CD14-positive monocyte (primary cell): ENCODE data around the gene MPC1. TPM values are rescaled to one million over a fixed set of nuclear protein-coding genes. Genes with fewer than 3 reads are reported as not detected.

Experiments used
- DNase-seq, 3 donors: peaks; one replicate each; pipeline ENCODE4 v3.0.0-alpha.2; 2011 to 2022
- H2AFZ ChIP-seq: 2 replicates; pipeline ENCODE4 v1.6.0; 2012; ENCODE audit warnings: mild to moderate bottlenecking, low read depth, low read length, inconsistent platforms; ENCODE audit not compliant: insufficient read depth, poor library complexity, severe bottlenecking
- H3K27ac ChIP-seq, 2 donors: 1 replicate in 1 of 2; 2 replicates in 1 of 2; pipeline ENCODE4 v1.5.1; 2012 to 2013; ENCODE audit warnings: low read length in 2 of 2, control low read depth in 1 of 2, inconsistent platforms in 1 of 2, low read depth in 1 of 2, mild to moderate bottlenecking in 1 of 2
- H3K27me3 ChIP-seq, 2 donors: one replicate each; pipeline versions ENCODE4 v1.6.0 to v1.6.1; 2011 to 2013; ENCODE audit warnings: low read length in 2 of 2; ENCODE audit not compliant: control insufficient read depth in 2 of 2, insufficient read depth in 2 of 2
- H3K36me3 ChIP-seq, 2 donors: replicated peaks in 1 of 2; 1 replicate in 1 of 2; 2 replicates in 1 of 2; pipeline versions ENCODE4 v1.5.1 to v1.6.1; 2012 to 2013; ENCODE audit warnings: low read length in 2 of 2, control low read depth in 1 of 2, inconsistent platforms in 1 of 2, mild to moderate bottlenecking in 1 of 2; ENCODE audit not compliant: insufficient read depth in 2 of 2, control insufficient read depth in 1 of 2
- H3K4me1 ChIP-seq, 2 donors: 1 replicate in 1 of 2; 2 replicates in 1 of 2; pipeline versions ENCODE4 v1.5.1 to v1.6.1; 2012 to 2013; ENCODE audit warnings: low read length in 2 of 2, control low read depth in 1 of 2, inconsistent platforms in 1 of 2, mild to moderate bottlenecking in 1 of 2, moderate library complexity in 1 of 2; ENCODE audit not compliant: insufficient read depth in 2 of 2, control insufficient read depth in 1 of 2
- H3K4me2 ChIP-seq: replicated peaks from 2 replicates; pipeline ENCODE3; 2012; ENCODE audit warnings: low read length, moderate library complexity, mild to moderate bottlenecking; ENCODE audit not compliant: poor library complexity, severe bottlenecking; ENCODE audit errors: extremely low read depth
- H3K4me3 ChIP-seq, 3 experiments: fragments of 200-600 bp in 1 of 3; sonication (generic) in 1 of 3; replicated peaks in 1 of 3; 1 replicate in 2 of 3; 2 replicates in 1 of 3; pipeline ENCODE4 v1.5.1; 2011 to 2013; ENCODE audit warnings: low read length in 3 of 3, mild to moderate bottlenecking in 3 of 3, control low read depth in 2 of 3, low read depth in 2 of 3, inconsistent platforms in 1 of 3, moderate library complexity in 1 of 3
- H3K79me2 ChIP-seq: 2 replicates; pipeline ENCODE4 v1.6.0; 2012; ENCODE audit warnings: mild to moderate bottlenecking, control low read depth, inconsistent platforms, low read length, moderate library complexity; ENCODE audit not compliant: insufficient read depth
- H3K9ac ChIP-seq: 2 replicates; pipeline ENCODE4 v1.6.0; 2017; ENCODE audit warnings: low read length, mild to moderate bottlenecking; ENCODE audit not compliant: insufficient read depth, poor library complexity, severe bottlenecking
- H3K9me3 ChIP-seq, 2 donors: replicated peaks in 1 of 2; 1 replicate in 1 of 2; 2 replicates in 1 of 2; pipeline versions ENCODE4 v1.5.1 to v1.6.1; 2012 to 2013; ENCODE audit warnings: low read length in 2 of 2, control low read depth in 1 of 2; ENCODE audit not compliant: control insufficient read depth in 1 of 2, insufficient read depth in 1 of 2
- H4K20me1 ChIP-seq: 2 replicates; pipeline ENCODE4 v1.6.0; 2012; ENCODE audit warnings: mild to moderate bottlenecking, low read length, control low read depth, moderate library complexity; ENCODE audit not compliant: insufficient read depth
- H3K27ac Mint-ChIP-seq, 7 donors: one replicate each; pipeline ENCODE4 v1.8.0; 2020; ENCODE audit warnings: mild to moderate bottlenecking in 7 of 7, mixed read lengths in 7 of 7, moderate library complexity in 6 of 7, inconsistent platforms in 2 of 7
- H3K27me3 Mint-ChIP-seq, 3 donors: one replicate each; pipeline ENCODE4 v1.8.0; 2021 to 2022; ENCODE audit warnings: low read depth in 3 of 3, mild to moderate bottlenecking in 3 of 3, mixed read lengths in 3 of 3, moderate library complexity in 3 of 3, inconsistent platforms in 1 of 3
- H3K36me3 Mint-ChIP-seq, 2 donors: one replicate each; pipeline ENCODE4 v1.8.0; 2020; ENCODE audit warnings: mixed read lengths in 2 of 2, inconsistent platforms in 1 of 2, mild to moderate bottlenecking in 1 of 2
- H3K4me1 Mint-ChIP-seq: one replicate; pipeline ENCODE4 v1.8.0; 2020; ENCODE audit warnings: mild to moderate bottlenecking, mixed read lengths
- H3K4me3 Mint-ChIP-seq, 2 donors: one replicate each; pipeline ENCODE4 v1.8.0; 2020; ENCODE audit warnings: mild to moderate bottlenecking in 2 of 2, mixed read lengths in 2 of 2, moderate library complexity in 1 of 2
- H3K9me3 Mint-ChIP-seq, 7 donors: one replicate each; pipeline ENCODE4 v1.8.0; 2020 to 2022; ENCODE audit warnings: mixed read lengths in 7 of 7, mild to moderate bottlenecking in 6 of 7, moderate library complexity in 6 of 7, inconsistent platforms in 2 of 7
- WGBS: methylation state at CpG from one replicate; pipeline ENCODE4 v1.1.5; 2013; ENCODE audit warnings: missing lambda C conversion rate; ENCODE audit not compliant: insufficient coverage; 5-methylcytosine and 5-hydroxymethylcytosine counted together
- intact Hi-C, 2 donors: fragments of 100-400 bp; cut with micrococcal nuclease; formaldehyde crosslinking; loops; one replicate each; pipeline versions ENCODE4 v1.15.0 to v1.15.1; 2023
- polyA plus RNA-seq, 3 donors: library from polyadenylated mRNA; depleted of rRNA in 1 of 3; unstranded in 2 of 3; stranded (reverse) in 1 of 3; fragments of 300-500 nt in 2 of 3; fragments of >200 nt in 1 of 3; fragmentation: Illumina TruSeq in 2 of 3; gene quantifications; 1 replicate in 2 of 3; 2 replicates in 1 of 3; pipeline ENCODE4 v1.2.3, GENCODE V29; 2012 to 2021
- TF ChIP-seq, protein P1 (sequence below): fragments of 200-600 bp; IDR thresholded peaks from one replicate; pipeline ENCODE4 v1.8.0; 2022; ENCODE audit warnings: antibody characterized with exemption, mild to moderate bottlenecking

The MPC1 gene
- polyA plus RNA-seq, 3 donors: 52.4 to 122 (median 104) TPM

DNA sequence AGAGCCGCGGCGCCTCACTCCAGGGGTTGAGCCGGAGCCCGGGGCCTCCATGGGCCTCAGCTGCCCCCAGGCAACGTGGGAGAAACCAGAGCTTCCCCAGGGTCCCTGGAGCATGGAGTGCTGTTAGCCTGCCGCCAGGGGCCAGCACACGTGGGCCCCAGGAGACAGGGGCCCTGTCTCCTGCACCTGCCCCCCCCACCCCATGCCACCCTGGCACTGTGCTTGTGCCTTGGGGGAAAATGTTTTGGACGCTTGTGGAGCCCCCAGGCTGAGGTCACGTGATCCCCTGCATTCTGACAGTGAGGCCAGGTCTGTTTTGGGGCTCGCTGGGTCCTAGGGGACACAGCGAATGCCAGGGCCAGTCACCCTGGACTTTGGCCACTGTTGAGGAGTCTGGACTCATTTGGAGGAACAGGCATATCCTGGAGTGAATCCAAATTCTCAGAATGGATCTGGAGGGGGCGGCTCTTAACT, 30.2 kb upstream of the MPC1 start:
- Histone ChIP-seq H4K20me1 (no peaks in the 10 kb centered on the region), H3K4me1 (no peaks in the 10 kb centered on the region), H3K79me2 (no peaks in the 10 kb centered on the region), H3K4me2 (no peak overlapping the region), H3K9ac (no peak overlapping the region), H3K9me3 (no peaks in the 10 kb centered on the region), H3K27ac (no peak overlapping the region), H2AFZ (no peak overlapping the region), H3K27me3 (no peaks in the 10 kb centered on the region), H3K4me3 (no peak overlapping the region), H3K36me3 (no peaks in the 10 kb centered on the region)
- intact Hi-C loops: no loop called here
- Mint-ChIP-seq H3K9me3 (peaks cover 0 to 4% (median 0%) of the 10 kb centered on the region in 7 donors), H3K27ac (no peak overlapping the region), H3K4me1 (peaks cover 6% of the 10 kb centered on the region), H3K4me3 (no peak overlapping the region), H3K36me3 (peaks cover 0 to 3% of the 10 kb centered on the region in 2 donors), H3K27me3 (peaks cover 0 to 5% (median 1%) of the 10 kb centered on the region in 3 donors)
- no peak for DNase-seq
- 96% methylated on average over 12 of the region's 13 CpGs for WGBS
- TF ChIP-seq, protein P1, sequence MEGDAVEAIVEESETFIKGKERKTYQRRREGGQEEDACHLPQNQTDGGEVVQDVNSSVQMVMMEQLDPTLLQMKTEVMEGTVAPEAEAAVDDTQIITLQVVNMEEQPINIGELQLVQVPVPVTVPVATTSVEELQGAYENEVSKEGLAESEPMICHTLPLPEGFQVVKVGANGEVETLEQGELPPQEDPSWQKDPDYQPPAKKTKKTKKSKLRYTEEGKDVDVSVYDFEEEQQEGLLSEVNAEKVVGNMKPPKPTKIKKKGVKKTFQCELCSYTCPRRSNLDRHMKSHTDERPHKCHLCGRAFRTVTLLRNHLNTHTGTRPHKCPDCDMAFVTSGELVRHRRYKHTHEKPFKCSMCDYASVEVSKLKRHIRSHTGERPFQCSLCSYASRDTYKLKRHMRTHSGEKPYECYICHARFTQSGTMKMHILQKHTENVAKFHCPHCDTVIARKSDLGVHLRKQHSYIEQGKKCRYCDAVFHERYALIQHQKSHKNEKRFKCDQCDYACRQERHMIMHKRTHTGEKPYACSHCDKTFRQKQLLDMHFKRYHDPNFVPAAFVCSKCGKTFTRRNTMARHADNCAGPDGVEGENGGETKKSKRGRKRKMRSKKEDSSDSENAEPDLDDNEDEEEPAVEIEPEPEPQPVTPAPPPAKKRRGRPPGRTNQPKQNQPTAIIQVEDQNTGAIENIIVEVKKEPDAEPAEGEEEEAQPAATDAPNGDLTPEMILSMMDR: no peak

DNA sequence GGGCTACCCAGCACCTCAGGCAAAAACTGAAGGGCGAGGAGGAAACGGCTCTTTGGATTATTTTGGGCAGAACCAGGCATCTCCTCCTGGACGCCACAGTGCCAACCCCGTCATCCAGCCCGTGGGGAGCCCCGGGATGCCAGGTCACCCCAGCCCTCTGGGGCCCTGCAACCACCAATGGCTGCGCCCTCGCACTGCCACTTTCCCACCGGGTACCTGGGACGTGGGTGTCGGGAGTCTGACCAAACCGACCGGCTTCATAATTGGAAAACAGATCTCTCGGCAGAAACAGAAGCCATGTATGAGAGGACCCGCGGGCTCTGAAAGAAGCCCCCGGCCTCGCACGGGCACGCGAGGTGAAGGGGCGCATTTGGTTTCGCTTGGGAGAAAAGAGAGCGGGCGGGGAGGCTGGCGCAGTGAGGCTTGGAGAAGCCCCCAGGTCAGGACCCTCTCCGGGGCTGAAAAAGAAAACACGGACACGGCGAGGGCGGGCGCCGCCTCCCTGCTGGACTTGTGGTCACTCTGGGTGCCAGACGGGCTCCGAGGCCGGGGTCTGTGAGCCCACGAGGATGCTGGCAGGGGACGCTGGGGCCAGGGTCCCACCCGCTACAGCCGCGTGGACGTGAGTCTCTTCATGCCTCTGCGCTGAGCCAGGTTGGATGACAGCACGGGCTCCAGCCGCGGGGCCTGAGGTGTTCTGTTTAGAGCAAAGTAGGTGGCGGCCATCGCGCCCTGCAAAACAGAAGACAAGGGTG, 29.6 kb upstream of the MPC1 start:
- H3K4me1 ChIP-seq: no peaks in the 10 kb centered on the region
- H3K4me3 ChIP-seq: no peak overlapping the region
- no peak for DNase-seq
- no peak overlapping the region for H3K27ac ChIP-seq
- no peaks in the 10 kb centered on the region for H3K36me3 ChIP-seq
- no peaks in the 10 kb centered on the region for H3K79me2 ChIP-seq
- H3K4me3 Mint-ChIP-seq: no peak overlapping the region
- TF ChIP-seq, protein P1: no peak
- H4K20me1 ChIP-seq: no peaks in the 10 kb centered on the region
- WGBS: 96% methylated on average over 49 of the region's 49 CpGs
- peaks cover 0 to 5% (median 1%) of the 10 kb centered on the region in 3 donors for H3K27me3 Mint-ChIP-seq
- H2AFZ ChIP-seq: no peak overlapping the region
- no peak overlapping the region for H3K27ac Mint-ChIP-seq
- peaks cover 0 to 4% (median 0%) of the 10 kb centered on the region in 7 donors for H3K9me3 Mint-ChIP-seq
- no peaks in the 10 kb centered on the region for H3K9me3 ChIP-seq
- no peaks in the 10 kb centered on the region for H3K27me3 ChIP-seq
- peaks cover 6% of the 10 kb centered on the region for H3K4me1 Mint-ChIP-seq
- H3K9ac ChIP-seq: no peak overlapping the region
- peaks cover 0 to 3% of the 10 kb centered on the region in 2 donors for H3K36me3 Mint-ChIP-seq
- intact Hi-C loops: no loop called here
- H3K4me2 ChIP-seq: no peak overlapping the region
